Liver (tissue), 3 donors: ENCODE results near the gene TYSND1.

Source experiments
- SP1 ChIP-seq: IDR thresholded peaks from 2 replicates; pipeline ENCODE4 v1.6.1; 2018; ENCODE audit warnings: antibody characterized with exemption, mild to moderate bottlenecking
- TAF1 ChIP-seq: conservative IDR thresholded peaks from 2 replicates; pipeline ENCODE4 v1.6.1; 2016; ENCODE audit warnings: antibody characterized with exemption, mild to moderate bottlenecking
- TF ChIP-seq, protein P1 (sequence below): fragments of 150-350 bp; IDR thresholded peaks from 2 replicates; pipeline ENCODE4 v1.5.1; 2017; ENCODE audit warnings: improper control_type of control experiment, low read depth, low read length; ENCODE audit not compliant: missing input control
- TF ChIP-seq, protein P2 (sequence below): IDR thresholded peaks from 2 replicates; pipeline ENCODE4 v1.6.1; 2016; ENCODE audit warnings: antibody characterized with exemption
- donor health status: healthy.
- donor health status: healthy.

DNA sequence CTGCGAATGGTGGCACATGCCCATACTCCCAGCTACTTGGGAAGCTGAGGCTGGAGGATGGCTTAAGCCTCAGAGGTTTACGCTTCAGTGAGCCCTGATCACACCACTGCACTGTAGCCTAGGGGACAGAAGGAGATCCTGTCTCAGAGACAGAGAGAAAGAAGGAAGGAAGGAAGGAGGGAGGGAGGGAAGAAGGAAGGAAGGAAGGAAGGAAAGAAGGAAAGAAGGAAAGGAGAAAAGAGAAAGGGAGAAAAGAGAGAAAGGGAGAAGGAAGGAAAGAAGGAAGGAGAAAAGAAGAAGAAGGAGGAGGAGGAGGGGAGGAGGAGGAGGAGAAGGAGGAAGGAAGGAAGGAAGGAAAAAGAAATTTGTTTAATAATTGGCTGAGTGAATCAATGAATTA lies 36.8 kb upstream of the TYSND1 start:
- TF ChIP-seq, protein P1, sequence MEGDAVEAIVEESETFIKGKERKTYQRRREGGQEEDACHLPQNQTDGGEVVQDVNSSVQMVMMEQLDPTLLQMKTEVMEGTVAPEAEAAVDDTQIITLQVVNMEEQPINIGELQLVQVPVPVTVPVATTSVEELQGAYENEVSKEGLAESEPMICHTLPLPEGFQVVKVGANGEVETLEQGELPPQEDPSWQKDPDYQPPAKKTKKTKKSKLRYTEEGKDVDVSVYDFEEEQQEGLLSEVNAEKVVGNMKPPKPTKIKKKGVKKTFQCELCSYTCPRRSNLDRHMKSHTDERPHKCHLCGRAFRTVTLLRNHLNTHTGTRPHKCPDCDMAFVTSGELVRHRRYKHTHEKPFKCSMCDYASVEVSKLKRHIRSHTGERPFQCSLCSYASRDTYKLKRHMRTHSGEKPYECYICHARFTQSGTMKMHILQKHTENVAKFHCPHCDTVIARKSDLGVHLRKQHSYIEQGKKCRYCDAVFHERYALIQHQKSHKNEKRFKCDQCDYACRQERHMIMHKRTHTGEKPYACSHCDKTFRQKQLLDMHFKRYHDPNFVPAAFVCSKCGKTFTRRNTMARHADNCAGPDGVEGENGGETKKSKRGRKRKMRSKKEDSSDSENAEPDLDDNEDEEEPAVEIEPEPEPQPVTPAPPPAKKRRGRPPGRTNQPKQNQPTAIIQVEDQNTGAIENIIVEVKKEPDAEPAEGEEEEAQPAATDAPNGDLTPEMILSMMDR: no peak
- no peak for TF ChIP-seq TAF1
- no peak for TF ChIP-seq SP1
- TF ChIP-seq, protein P2, sequence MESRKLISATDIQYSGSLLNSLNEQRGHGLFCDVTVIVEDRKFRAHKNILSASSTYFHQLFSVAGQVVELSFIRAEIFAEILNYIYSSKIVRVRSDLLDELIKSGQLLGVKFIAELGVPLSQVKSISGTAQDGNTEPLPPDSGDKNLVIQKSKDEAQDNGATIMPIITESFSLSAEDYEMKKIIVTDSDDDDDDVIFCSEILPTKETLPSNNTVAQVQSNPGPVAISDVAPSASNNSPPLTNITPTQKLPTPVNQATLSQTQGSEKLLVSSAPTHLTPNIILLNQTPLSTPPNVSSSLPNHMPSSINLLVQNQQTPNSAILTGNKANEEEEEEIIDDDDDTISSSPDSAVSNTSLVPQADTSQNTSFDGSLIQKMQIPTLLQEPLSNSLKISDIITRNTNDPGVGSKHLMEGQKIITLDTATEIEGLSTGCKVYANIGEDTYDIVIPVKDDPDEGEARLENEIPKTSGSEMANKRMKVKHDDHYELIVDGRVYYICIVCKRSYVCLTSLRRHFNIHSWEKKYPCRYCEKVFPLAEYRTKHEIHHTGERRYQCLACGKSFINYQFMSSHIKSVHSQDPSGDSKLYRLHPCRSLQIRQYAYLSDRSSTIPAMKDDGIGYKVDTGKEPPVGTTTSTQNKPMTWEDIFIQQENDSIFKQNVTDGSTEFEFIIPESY: no peak
